Tibial nerve (tissue), 4 donors: Measurements from ENCODE around the gene CFL1. TPM values are rescaled to one million over a fixed set of nuclear protein-coding genes. Genes with fewer than 3 reads are reported as not detected.

Experiments used
- DNase-seq, 2 donors: peaks; one replicate each; pipeline ENCODE4 v3.0.0-alpha.2; 2019; ENCODE audit warnings: low spot score in 2 of 2
- H3K27ac ChIP-seq, 4 donors: fragments of 200-600 bp; sonication (generic) in 3 of 4; one replicate each; pipeline ENCODE4 v1.5.1; 2017 to 2019; ENCODE audit warnings: mild to moderate bottlenecking in 1 of 4
- H3K27me3 ChIP-seq, 2 donors: fragments of 200-600 bp; sonication (generic) in 1 of 2; one replicate each; pipeline versions ENCODE4 v1.5.1 to v1.6.0; 2017 to 2019
- H3K36me3 ChIP-seq, 3 donors: fragments of 200-600 bp; sonication (generic); one replicate each; pipeline ENCODE4 v1.5.1; 2018 to 2019
- H3K4me1 ChIP-seq, 4 donors: fragments of 200-600 bp; sonication (generic) in 3 of 4; one replicate each; pipeline ENCODE4 v1.5.1; 2017 to 2019
- H3K4me3 ChIP-seq, 4 donors: fragments of 200-600 bp; sonication (generic) in 3 of 4; one replicate each; pipeline ENCODE4 v1.5.1; 2017 to 2019; ENCODE audit warnings: mild to moderate bottlenecking in 1 of 4, moderate library complexity in 1 of 4
- H3K9me3 ChIP-seq, 4 donors: fragments of 200-600 bp; sonication (generic) in 3 of 4; one replicate each; pipeline ENCODE4 v1.5.1; 2017 to 2019
- EP300 ChIP-seq, 2 donors: sonication (generic); formaldehyde crosslinking; IDR thresholded peaks; one replicate each; pipeline ENCODE4 v1.6.1; 2017; ENCODE audit warnings: antibody characterized with exemption in 2 of 2, mild to moderate bottlenecking in 1 of 2
- POLR2A ChIP-seq, 2 donors: fragments of 450-650 bp; IDR thresholded peaks; one replicate each; pipeline ENCODE4 v1.6.1; 2017; ENCODE audit warnings: antibody characterized with exemption in 2 of 2, mild to moderate bottlenecking in 2 of 2, moderate library complexity in 2 of 2
- WGBS, 2 donors: methylation state at CpG; one replicate each; pipeline ENCODE4 v1.1.5; 2018; 5-methylcytosine and 5-hydroxymethylcytosine counted together
- total RNA-seq, 4 donors: library from RNA; depleted of rRNA; stranded (reverse); fragments of >200 nt; gene quantifications; one replicate each; pipeline ENCODE4 v1.1.0, GENCODE V29; 2016
- TF ChIP-seq, protein P1 (sequence below), 5 experiments: fragments of 200-600 bp in 3 of 5; fragments of 450-650 bp in 2 of 5; sonication (generic) in 3 of 5; IDR thresholded peaks; one replicate each; pipeline ENCODE4 v1.5.1; 2016 to 2019; ENCODE audit warnings: antibody characterized with exemption in 5 of 5, mild to moderate bottlenecking in 3 of 5, moderate library complexity in 2 of 5

Gene CFL1
- total RNA-seq, 4 donors from 2014 or later: 461 to 881 (median 580) TPM

DNA sequence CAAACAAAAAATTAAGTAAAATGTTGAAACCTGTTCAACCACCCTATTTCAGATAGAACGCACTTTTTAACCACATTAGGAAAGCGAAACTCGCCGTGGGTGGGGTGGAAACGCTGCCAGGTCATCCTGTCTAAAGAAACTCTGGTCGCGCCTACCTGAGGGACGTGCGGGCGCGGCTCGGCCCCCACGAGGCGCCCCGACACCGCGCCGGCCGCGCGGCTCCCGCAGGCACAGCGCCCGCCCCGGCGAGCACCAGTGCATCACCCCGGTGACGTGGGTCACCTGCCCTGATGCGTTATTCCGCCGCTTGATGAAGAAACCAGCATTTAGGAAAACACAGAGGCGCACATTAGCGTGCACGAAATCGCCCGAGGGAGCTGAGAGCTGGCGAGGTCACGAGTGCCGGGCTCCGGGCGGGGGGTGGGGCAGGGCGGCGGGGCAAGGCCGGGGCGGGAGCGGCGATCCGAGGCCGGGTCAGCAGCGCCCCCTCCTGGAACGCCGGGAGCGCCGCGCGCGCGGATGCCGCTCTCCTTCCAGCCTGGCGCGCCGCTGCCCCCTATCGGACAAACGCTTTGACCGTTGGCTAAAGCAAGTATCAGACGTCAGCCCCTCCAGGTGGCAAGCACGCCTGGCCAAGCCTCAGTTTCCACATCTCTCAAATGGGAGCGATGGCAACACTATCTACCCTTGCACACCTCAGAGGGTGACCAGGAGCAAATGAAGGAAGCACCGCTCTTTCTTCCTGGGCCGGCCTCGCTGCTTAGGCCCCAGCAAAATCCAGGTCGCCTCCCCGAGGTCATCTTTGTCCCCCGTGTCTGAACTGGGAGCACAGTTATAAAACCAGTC is 39.9 kb downstream of the CFL1 start:
- peak; percentile 91 to 96 for DNase-seq
- Histone ChIP-seq H3K4me3 (peak overlapping the region; percentile 53 to 80 (median 60)), H3K27ac (peak overlapping the region; percentile 47 to 89 (median 80)), H3K9me3 (no peaks in the 10 kb centered on the region), H3K4me1 (peaks cover 0 to 23% (median 9%) of the 10 kb centered on the region in 4 donors), H3K27me3 (no peaks in the 10 kb centered on the region), H3K36me3 (no peaks in the 10 kb centered on the region)
- TF ChIP-seq POLR2A (IDR thresholded peaks at IDR 0.05): peak; percentile 28 to 36
- TF ChIP-seq EP300 (IDR thresholded peaks at IDR 0.05): peak in 1 of 2 donors; percentile 52
- TF ChIP-seq, protein P1, sequence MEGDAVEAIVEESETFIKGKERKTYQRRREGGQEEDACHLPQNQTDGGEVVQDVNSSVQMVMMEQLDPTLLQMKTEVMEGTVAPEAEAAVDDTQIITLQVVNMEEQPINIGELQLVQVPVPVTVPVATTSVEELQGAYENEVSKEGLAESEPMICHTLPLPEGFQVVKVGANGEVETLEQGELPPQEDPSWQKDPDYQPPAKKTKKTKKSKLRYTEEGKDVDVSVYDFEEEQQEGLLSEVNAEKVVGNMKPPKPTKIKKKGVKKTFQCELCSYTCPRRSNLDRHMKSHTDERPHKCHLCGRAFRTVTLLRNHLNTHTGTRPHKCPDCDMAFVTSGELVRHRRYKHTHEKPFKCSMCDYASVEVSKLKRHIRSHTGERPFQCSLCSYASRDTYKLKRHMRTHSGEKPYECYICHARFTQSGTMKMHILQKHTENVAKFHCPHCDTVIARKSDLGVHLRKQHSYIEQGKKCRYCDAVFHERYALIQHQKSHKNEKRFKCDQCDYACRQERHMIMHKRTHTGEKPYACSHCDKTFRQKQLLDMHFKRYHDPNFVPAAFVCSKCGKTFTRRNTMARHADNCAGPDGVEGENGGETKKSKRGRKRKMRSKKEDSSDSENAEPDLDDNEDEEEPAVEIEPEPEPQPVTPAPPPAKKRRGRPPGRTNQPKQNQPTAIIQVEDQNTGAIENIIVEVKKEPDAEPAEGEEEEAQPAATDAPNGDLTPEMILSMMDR (IDR thresholded peaks at IDR 0.05): peak; percentile 99 to 100 (median 100)
- WGBS, 2 donors: 6 to 17% methylated on average over 25 to 69 of the region's 74 CpGs

DNA sequence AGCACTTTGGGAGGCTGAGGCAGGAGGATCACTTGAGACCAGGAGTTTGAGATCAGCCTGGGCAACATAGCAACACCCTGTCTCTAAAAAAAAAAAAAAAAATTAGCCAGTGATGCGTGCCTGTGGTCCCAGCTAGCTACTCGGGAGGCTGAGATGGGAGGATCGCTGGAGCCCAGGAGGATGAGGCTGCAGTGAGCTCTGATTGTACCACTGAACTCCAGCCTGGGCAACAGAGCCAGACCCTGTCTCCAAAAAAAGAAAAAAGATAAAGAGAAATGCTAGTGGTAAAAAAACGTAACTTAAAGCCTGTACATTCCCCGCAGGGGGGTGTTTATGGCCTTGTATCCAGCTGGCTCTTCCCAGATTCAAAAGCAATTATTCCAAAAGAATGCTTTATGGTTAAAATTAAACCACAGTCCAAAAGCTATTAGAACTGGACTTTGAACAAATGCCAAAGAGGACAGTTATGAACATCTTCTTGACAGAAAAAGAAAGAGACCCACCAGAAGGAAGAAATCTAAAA is 40.6 kb downstream of the CFL1 start:
- 57 to 62% methylated on average over 5 of the region's 5 CpGs for WGBS, 2 donors
- no peak for DNase-seq
- Histone ChIP-seq H3K27ac (peak overlapping the region; percentile 47 to 89 (median 80)), H3K4me3 (peak overlapping the region; percentile 53 to 80 (median 60)), H3K9me3 (no peaks in the 10 kb centered on the region), H3K4me1 (peaks cover 0 to 23% (median 9%) of the 10 kb centered on the region in 4 donors), H3K27me3 (no peaks in the 10 kb centered on the region), H3K36me3 (no peaks in the 10 kb centered on the region)
- TF ChIP-seq EP300 (IDR thresholded peaks at IDR 0.05) (no peak), POLR2A (IDR thresholded peaks at IDR 0.05) (no peak)
- TF ChIP-seq, protein P1 (IDR thresholded peaks at IDR 0.05): no peak

DNA sequence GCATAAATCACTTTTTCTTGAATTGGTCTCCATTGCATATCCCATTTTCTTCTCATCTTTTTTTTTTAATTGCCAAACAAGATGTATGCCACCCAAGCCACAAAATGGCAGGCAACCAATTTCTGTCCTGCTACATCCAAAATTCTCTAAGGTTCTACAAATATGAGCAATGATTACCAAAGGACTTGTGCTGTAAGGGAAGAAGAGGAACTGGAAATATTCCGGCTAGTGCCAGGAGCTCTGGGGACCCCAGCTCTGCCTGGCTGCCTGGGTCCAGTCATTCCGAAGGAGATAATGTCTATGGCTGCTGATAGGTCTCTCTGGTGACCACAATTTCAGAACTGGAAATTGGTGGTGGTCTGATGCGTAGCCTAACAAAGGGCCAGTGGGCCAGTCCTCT is 41.3 kb downstream of the CFL1 start:
- Histone ChIP-seq H3K4me1 (peaks cover 0 to 23% (median 9%) of the 10 kb centered on the region in 4 donors), H3K36me3 (no peaks in the 10 kb centered on the region), H3K4me3 (no peak overlapping the region), H3K27me3 (no peaks in the 10 kb centered on the region), H3K27ac (peak overlapping the region in 1 of 4 donors; percentile 89), H3K9me3 (no peaks in the 10 kb centered on the region)
- no peak for DNase-seq
- TF ChIP-seq, protein P1 (IDR thresholded peaks at IDR 0.05): no peak
- no peak for TF ChIP-seq EP300 (IDR thresholded peaks at IDR 0.05)
- 90 to 94% methylated on average over 3 of the region's 3 CpGs for WGBS, 2 donors

DNA sequence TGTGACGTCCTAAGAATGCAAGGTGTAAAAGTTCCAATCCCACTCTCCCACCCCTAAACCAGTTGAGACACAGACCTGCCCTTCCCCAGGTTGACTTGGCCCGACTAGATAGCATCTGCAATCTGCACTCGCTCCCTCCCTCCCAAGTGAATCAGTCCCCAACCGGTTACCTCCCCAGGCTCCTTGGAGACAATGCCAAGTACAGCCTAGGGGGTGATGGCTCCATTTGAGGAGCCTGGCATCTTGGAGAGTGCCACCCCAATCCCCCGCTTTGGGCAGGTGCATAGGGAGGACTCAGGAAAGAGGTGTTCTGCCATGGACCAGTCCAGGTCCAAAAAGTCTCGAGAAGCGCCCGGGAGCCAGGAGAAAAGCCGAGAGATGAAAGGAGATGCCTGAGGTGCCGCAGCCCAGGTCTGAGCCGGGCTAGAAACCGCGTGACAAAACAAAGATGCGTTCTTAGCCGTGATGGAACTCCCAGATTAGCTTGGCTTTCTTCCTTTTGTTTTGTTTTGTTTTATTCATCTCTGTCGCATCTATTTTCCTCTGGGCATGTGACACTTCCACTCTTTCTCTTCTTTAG is 42.9 kb downstream of the CFL1 start:
- DNase-seq: no peak
- TF ChIP-seq POLR2A (IDR thresholded peaks at IDR 0.05): no peak
- TF ChIP-seq EP300 (IDR thresholded peaks at IDR 0.05): no peak
- TF ChIP-seq, protein P1 (IDR thresholded peaks at IDR 0.05): no peak
- Histone ChIP-seq H3K4me3 (no peak overlapping the region), H3K9me3 (no peaks in the 10 kb centered on the region), H3K36me3 (no peaks in the 10 kb centered on the region), H3K27me3 (no peaks in the 10 kb centered on the region), H3K4me1 (peaks cover 0 to 23% (median 9%) of the 10 kb centered on the region in 4 donors), H3K27ac (no peak overlapping the region)
- WGBS, 2 donors: 85 to 90% methylated on average over 16 of the region's 16 CpGs
